HepG2 (cell line): ENCODE measurements around the gene CTNNA2. TPM values are rescaled to one million over a fixed set of nuclear protein-coding genes. Genes with fewer than 3 reads are reported as not detected.

Experiments
- ATAC-seq: fragments of 200-7000 bp; cut with Tn5 transposase; 3 replicates; pipeline ENCODE4 v1.9.1; 2020; ENCODE audit warnings: mild to moderate bottlenecking, moderate library complexity
- BruUV-seq: library from RNA; stranded (reverse); fragments of 400-500 nt; replicated peaks from 2 replicates; lab custom pipeline; 2021; lab: Mats Ljungman, UMichigan
- CTCF ChIA-PET: fragments of 300-600 bp; formaldehyde crosslinking; extraction: SDS; loops from one replicate; lab custom pipeline; 2021; ENCODE audit warnings: low total read pairs, inconsistent platforms, low intra/inter-chr PET ratio; lab: Yijun Ruan, JAX
- POLR2A ChIA-PET: fragments of 350-600 bp; sonication (Branson Sonifier 250); formaldehyde crosslinking; loops from one replicate; lab custom pipeline; 2020; ENCODE audit warnings: antibody characterized with exemption, inconsistent platforms; lab: Yijun Ruan, JAX
- DNase-seq: peaks from one replicate; pipeline ENCODE4 v3.0.0-alpha.2; 2015; ENCODE audit warnings: low spot score
- FAIRE-seq: peaks from 3 replicates; lab custom pipeline; 2011; peaks lifted over from hg19 to GRCh38; lab: Jason Lieb, UNC
- H2AFZ ChIP-seq: one replicate; pipeline ENCODE4 v1.6.1; 2011; ENCODE audit warnings: low read length, inconsistent platforms
- H3K27ac ChIP-seq: fragments of 300-600 bp; 3 replicates; pipeline ENCODE4 v1.8.0; 2011; ENCODE audit warnings: mixed run types, mild to moderate bottlenecking, mixed read lengths, low read length, inconsistent platforms; ENCODE audit not compliant: insufficient read depth; ENCODE audit errors: extremely low read length
- H3K27me3 ChIP-seq, 2 experiments: fragments of 200-600 bp in 1 of 2; 2 replicates in 1 of 2; 3 replicates in 1 of 2; pipeline versions ENCODE4 v1.6.0 to v1.8.0; 2011; ENCODE audit warnings: low read length in 2 of 2, mild to moderate bottlenecking in 2 of 2, moderate library complexity in 2 of 2, inconsistent platforms in 1 of 2; ENCODE audit not compliant: insufficient read depth in 2 of 2, control insufficient read depth in 1 of 2
- H3K36me3 ChIP-seq, 2 experiments: fragments of 200-600 bp in 1 of 2; replicated peaks in 1 of 2; 2 replicates in 1 of 2; 3 replicates in 1 of 2; pipeline versions ENCODE4 v1.5.1 to v1.8.0; 2011; ENCODE audit warnings: low read length in 2 of 2, inconsistent platforms in 1 of 2; ENCODE audit not compliant: insufficient read depth in 2 of 2, control insufficient read depth in 1 of 2
- H3K4me1 ChIP-seq: 2 replicates; pipeline ENCODE4 v1.5.1; 2012; ENCODE audit warnings: low read length, inconsistent platforms; ENCODE audit not compliant: insufficient read depth
- H3K4me2 ChIP-seq: 2 replicates; pipeline ENCODE4 v1.6.0; 2011; ENCODE audit warnings: low read depth, low read length, inconsistent platforms
- H3K4me3 ChIP-seq, 3 experiments: fragments of 200-600 bp in 1 of 3; sonication (generic), shearing (Covaris generic) in 1 of 3; replicated peaks in 1 of 3; 2 replicates each; pipeline ENCODE4 v1.5.1; 2011 to 2016; ENCODE audit warnings: low read length in 3 of 3, inconsistent platforms in 2 of 3, low read depth in 2 of 3, mild to moderate bottlenecking in 2 of 3, control low read depth in 1 of 3, mixed read lengths in 1 of 3; ENCODE audit not compliant: insufficient read depth in 1 of 3
- H3K79me2 ChIP-seq: one replicate; pipeline ENCODE4 v1.6.1; 2011; ENCODE audit warnings: low read length, inconsistent platforms; ENCODE audit not compliant: insufficient read depth
- H3K9ac ChIP-seq: 2 replicates; pipeline ENCODE4 v1.6.0; 2011; ENCODE audit warnings: mild to moderate bottlenecking, low read depth, low read length, inconsistent platforms; ENCODE audit not compliant: insufficient read depth
- H3K9me3 ChIP-seq: 2 replicates; pipeline ENCODE4 v1.5.1; 2012; ENCODE audit warnings: mild to moderate bottlenecking, low read length
- H4K20me1 ChIP-seq: 2 replicates; pipeline ENCODE4 v1.6.0; 2011; ENCODE audit warnings: inconsistent platforms, mild to moderate bottlenecking, low read length, moderate library complexity; ENCODE audit not compliant: insufficient read depth
- DPF2 ChIP-seq: sonication (generic); formaldehyde crosslinking; IDR thresholded peaks from 2 replicates; pipeline ENCODE4 v1.4.0; 2020; ENCODE audit warnings: mild to moderate bottlenecking, low read depth, missing genetic modification reagents, borderline replicate concordance
- FOXA1 ChIP-seq, 2 experiments: fragments of 450-650 bp in 1 of 2; sonication (generic) in 1 of 2; formaldehyde crosslinking in 1 of 2; IDR thresholded peaks; 2 replicates each; pipeline versions ENCODE4 v1.4.0 to v1.6.1; 2016 to 2020; ENCODE audit warnings: missing genetic modification reagents in 1 of 2
- SAFB2 ChIP-seq: sonication (generic); formaldehyde crosslinking; IDR thresholded peaks from 2 replicates; pipeline ENCODE4 v1.5.1; 2020; ENCODE audit warnings: missing genetic modification reagents, low read depth, mild to moderate bottlenecking, borderline replicate concordance
- SALL1 ChIP-seq: sonication (generic); formaldehyde crosslinking; IDR thresholded peaks from 2 replicates; pipeline ENCODE4 v1.8.0; 2022; ENCODE audit warnings: mild to moderate bottlenecking, missing genetic modification reagents
- ZBTB21 ChIP-seq: sonication (generic); formaldehyde crosslinking; IDR thresholded peaks from 2 replicates; pipeline ENCODE4 v1.4.0; 2020; ENCODE audit warnings: missing genetic modification reagents
- ZFAT ChIP-seq: sonication (generic); formaldehyde crosslinking; conservative IDR thresholded peaks from 2 replicates; pipeline ENCODE4 v1.8.1; 2023; ENCODE audit warnings: missing genetic modification reagents, inconsistent platforms
- ZNF142 ChIP-seq: sonication (generic); formaldehyde crosslinking; IDR thresholded peaks from 2 replicates; pipeline ENCODE4 v1.4.0; 2020; ENCODE audit warnings: missing genetic modification reagents
- ZNF143 ChIP-seq: sonication (generic); formaldehyde crosslinking; IDR thresholded peaks from 2 replicates; pipeline ENCODE4 v1.4.0; 2020; ENCODE audit warnings: missing genetic modification reagents
- ZNF326 ChIP-seq: sonication (generic); formaldehyde crosslinking; IDR thresholded peaks from 2 replicates; pipeline ENCODE4 v1.4.0; 2020; ENCODE audit warnings: missing genetic modification reagents, borderline replicate concordance
- ZNF776 ChIP-seq: sonication (generic); formaldehyde crosslinking; IDR thresholded peaks from 2 replicates; pipeline ENCODE4 v1.4.0; 2020; ENCODE audit warnings: mild to moderate bottlenecking, missing genetic modification reagents
- ZSCAN21 ChIP-seq: sonication (generic); formaldehyde crosslinking; IDR thresholded peaks from 2 replicates; pipeline ENCODE4 v1.8.0; 2022; ENCODE audit warnings: mild to moderate bottlenecking, missing genetic modification reagents, moderate library complexity, borderline replicate concordance
- WGBS: methylation state at CpG from one replicate; pipeline ENCODE4 v1.1.6; 2017; ENCODE audit warnings: low lambda C conversion rate; 5-methylcytosine and 5-hydroxymethylcytosine counted together
- in situ Hi-C: cut with HindIII; loops from 2 replicates; pipeline ENCODE4 v1.10.0; 2017; ENCODE audit warnings: low pct_unique_long_range_greater_than_20kb; ENCODE audit not compliant: extremely low pct_ligation_motif_present
- intact Hi-C: fragments of 100-400 bp; cut with micrococcal nuclease; formaldehyde crosslinking; loops from one replicate; pipeline ENCODE4 v1.10.0; 2022; ENCODE audit not compliant: unreplicated experiment
- polyA plus RNA-seq, 8 experiments: library from polyadenylated mRNA; depleted of rRNA in 3 of 8; stranded (reverse) in 7 of 8; unstranded in 1 of 8; fragments of >200 nt; fragmentation: Illumina TruSeq in 4 of 8; extraction: Trizol in 4 of 8; gene quantifications; 2 replicates each; pipeline versions ENCODE4 v1.2.1 to v1.2.3, GENCODE V29; 2011 to 2016; ENCODE audit warnings: low read depth in 4 of 8, missing spikeins in 1 of 8, mixed read lengths in 1 of 8; ENCODE audit not compliant: insufficient read depth in 1 of 8
- total RNA-seq, 5 experiments: library from RNA; depleted of rRNA; stranded (reverse); fragments of >200 nt; fragmentation: Illumina TruSeq; extraction: Trizol; gene quantifications; 2 replicates each; pipeline ENCODE4 v1.2.3, GENCODE V29; 2016; ENCODE audit warnings: low read depth in 1 of 5
- TF ChIP-seq, protein P1 (sequence below): sonication (generic); formaldehyde crosslinking; conservative IDR thresholded peaks from 2 replicates; pipeline ENCODE4 v1.4.0; 2020; ENCODE audit warnings: missing genetic modification reagents

The CTNNA2 gene
- total and polyA plus RNA-seq, 2 of the 13 experiments (the other 11 are each of a cell fraction or from before 2014, with no cell fraction given): not detected

DNA sequence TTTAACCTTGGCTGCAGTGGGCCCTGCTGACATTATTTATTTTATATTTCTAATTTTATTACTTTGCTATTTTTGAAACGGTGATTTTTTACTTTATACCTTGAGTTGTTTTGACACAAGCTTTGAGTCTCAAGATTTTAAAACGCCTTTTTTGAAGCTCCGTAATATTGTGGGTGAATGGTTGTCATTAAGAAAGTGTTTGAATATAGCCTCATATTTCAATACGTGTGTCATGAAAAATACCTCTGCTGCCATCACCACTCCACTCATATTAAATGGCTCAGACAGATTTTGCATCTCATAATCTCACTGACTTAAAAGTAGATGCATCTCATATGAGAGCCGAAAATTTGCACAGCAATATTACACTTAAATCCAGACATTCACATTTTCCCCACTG lies 106.6 kb downstream of the CTNNA2 start:
- H2AFZ ChIP-seq: no peak overlapping the region
- H3K4me2 ChIP-seq: no peak overlapping the region
- H3K36me3 ChIP-seq: no peaks in the 10 kb centered on the region
- no TSS peak for BruUV-seq
- FAIRE-seq: no peak
- no peak overlapping the region for H3K4me3 ChIP-seq
- ChIA-PET CTCF (no interaction called here), POLR2A (no interaction called here)
- no peaks in the 10 kb centered on the region for H3K9me3 ChIP-seq
- H3K27ac ChIP-seq: no peak overlapping the region
- H4K20me1 ChIP-seq: no peaks in the 10 kb centered on the region
- H3K27me3 ChIP-seq: no peaks in the 10 kb centered on the region
- TF ChIP-seq, protein P1, sequence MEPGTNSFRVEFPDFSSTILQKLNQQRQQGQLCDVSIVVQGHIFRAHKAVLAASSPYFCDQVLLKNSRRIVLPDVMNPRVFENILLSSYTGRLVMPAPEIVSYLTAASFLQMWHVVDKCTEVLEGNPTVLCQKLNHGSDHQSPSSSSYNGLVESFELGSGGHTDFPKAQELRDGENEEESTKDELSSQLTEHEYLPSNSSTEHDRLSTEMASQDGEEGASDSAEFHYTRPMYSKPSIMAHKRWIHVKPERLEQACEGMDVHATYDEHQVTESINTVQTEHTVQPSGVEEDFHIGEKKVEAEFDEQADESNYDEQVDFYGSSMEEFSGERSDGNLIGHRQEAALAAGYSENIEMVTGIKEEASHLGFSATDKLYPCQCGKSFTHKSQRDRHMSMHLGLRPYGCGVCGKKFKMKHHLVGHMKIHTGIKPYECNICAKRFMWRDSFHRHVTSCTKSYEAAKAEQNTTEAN (CRISPR knock-in tag): no peak
- TF ChIP-seq ZSCAN21 (no peak), ZNF326 (CRISPR knock-in tag) (no peak), ZNF142 (CRISPR knock-in tag) (no peak), ZNF776 (no peak), ZFAT (CRISPR knock-in tag) (no peak), ZBTB21 (CRISPR knock-in tag) (no peak), DPF2 (CRISPR knock-in tag) (no peak), FOXA1 (IDR thresholded peaks at IDR 0.05) (no peak), FOXA1 (CRISPR knock-in tag; IDR thresholded peaks at IDR 0.05) (no peak), SALL1 (no peak), ZNF143 (CRISPR knock-in tag) (no peak), SAFB2 (no peak)
- no peak for DNase-seq
- no peaks in the 10 kb centered on the region for H3K4me1 ChIP-seq
- no peak overlapping the region for H3K9ac ChIP-seq
- intact Hi-C loops (no loop called here), in situ Hi-C loops (no loop called here)
- H3K79me2 ChIP-seq: no peaks in the 10 kb centered on the region
- 26% methylated on average over 5 of the region's 5 CpGs for WGBS
- ATAC-seq: no peak
